ENCODE data around the gene KANSL1.

DNA sequence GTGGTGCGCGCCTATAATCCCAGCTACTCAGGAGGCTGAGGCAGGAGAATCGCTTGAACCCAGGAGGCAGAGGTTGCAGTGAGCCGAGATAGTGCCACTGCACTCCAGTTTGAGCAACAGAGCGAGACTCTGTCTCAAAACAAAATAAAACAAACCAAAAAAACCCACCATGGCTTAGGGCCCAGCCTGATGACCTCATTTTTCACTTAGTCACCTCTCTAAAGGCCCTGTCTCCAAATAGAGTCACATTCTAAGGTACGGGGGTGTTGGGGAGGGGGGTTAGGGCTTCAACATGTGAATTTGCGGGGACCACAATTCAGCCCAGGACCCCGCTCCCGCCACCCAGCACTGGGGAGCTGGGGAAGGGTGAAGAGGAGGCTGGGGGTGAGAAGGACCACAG is 195.6 kb downstream of the KANSL1 start:
- no peak for TF ChIP-seq CTCF (IDR thresholded peaks at IDR 0.05)
- no peak for TF ChIP-seq POLR2AphosphoS5 (IDR thresholded peaks at IDR 0.05; ENCODE audit: low read depth, low read length)
